Stimulated activated CD8-positive, alpha-beta memory T cell treated with anti-CD3 and anti-CD28 coated beads, Interleukin-7, amount 100 ng/mL, for 1 hour (primary cell): ENCODE results near the gene ZNF613.
A peak's percentile ranks its signal among the peaks of the same experiment; 100 is the strongest.
"Not testable (repeated sequence)": the region's sequence is repeated elsewhere in the genome, so short reads cannot be mapped to it uniquely, and the experiment has no call there.

Experiments used
- DNase-seq, 2 donors: peaks; one replicate each; pipeline ENCODE4 v3.0.0-alpha.2; 2020; ENCODE audit warnings: low read depth in 2 of 2

Gene ZNF613

GRCh38 chr19:51944798-51945552 is 17.7 kb downstream of the ZNF613 start:
- DNase-seq: no peak

- no peak for DNase-seq
Measured at GRCh38 chr19:51946602-51947001, 19.3 kb downstream of the ZNF613 start.

- DNase-seq: no peak
Measured at GRCh38 chr19:51948975-51949374, 21.7 kb downstream of the ZNF613 start.

DNA sequence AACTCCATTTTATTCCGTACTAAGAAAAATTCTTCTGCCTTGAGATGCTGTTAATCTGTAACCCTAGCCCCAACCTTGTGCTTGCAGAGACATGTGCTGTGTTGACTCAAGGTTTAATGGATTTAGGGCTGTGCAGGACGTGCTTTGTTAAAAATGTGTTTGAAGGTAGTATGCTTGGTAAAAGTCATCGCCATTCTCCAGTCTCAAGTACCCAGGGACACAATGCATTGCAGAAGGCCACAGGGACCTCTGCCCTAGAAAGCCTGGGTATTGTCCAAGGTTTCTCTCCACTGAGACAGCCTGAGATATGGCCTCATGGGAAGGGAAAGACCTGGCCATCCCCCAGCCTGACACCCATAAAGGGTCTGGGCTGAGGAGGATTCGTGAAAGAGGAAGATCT is 30.6 kb downstream of the ZNF613 start:
- DNase-seq: not testable (repeated sequence)

- DNase-seq: no peak
Measured at GRCh38 chr19:51959791-51960190, 32.5 kb downstream of the ZNF613 start.

DNA sequence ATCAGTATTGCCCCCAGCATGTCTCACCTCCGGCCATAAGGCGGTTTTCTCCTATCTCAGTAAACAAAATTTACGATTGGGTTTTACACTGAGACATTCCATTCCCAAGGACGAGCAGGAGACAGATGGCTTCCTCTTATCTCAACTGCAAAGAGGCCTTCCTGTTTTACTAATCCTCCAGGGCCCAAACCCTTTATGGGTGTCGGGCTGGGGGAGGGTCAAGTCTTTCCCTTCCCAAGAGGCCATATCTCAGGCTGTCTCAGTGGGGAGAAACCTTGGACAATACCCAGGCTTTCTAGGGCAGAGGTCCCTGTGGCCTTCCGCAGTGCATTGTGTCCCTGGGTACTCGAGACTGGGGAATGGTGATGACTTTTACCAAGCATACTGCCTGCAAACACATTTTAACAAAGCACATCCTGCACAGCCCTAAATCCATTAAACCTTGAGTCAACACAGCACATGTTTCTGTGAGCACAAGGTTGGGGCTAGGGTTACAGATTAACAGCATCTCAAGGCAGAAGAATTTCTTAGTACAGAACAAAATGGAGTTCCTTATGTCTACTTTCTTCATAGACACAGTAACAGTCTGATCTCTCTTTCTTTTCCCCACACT is 33.5 kb downstream of the ZNF613 start:
- DNase-seq: not testable (repeated sequence)

- DNase-seq: no peak
Measured at GRCh38 chr19:51965583-51965982, 38.3 kb downstream of the ZNF613 start.

DNA sequence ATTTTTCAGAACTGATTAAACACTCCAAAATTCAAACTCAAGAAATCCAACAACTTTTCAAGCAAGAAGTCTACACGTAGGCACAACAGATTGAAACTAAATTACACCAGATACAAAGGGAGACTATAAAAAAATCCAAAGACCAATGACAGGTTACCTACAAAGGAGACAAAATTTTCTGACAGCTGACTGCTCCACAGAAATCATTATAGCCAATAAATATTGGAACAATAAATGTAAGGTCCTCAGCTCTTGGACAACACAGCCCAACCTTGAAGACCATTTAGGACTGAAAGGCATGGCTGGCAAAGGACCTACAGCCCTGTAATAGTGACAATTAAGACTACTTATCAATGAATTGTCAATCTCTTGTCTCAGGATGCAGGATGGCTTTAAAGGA is 43.4 kb downstream of the ZNF613 start:
- DNase-seq: no peak

DNA sequence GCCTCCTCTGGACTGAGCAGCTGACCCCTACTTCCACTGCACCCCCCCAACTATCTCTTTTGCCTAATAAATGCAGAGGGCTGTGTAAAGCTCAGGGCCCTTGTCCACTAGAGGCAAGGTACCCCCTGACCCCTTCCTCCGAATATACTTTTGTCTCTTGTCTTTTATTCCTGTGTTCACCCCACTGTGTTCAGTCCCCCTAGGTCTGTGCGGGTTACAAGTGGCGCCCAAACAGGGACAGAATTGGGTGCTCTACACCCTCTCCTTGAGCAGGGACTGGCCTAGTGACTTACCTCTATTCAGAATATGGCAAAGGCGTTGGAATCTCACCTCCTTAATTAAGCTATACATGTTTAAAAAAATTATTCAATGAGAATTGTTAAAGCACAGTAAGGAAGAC is 44.4 kb downstream of the ZNF613 start:
- no peak for DNase-seq

GRCh38 chr19:51975787-51976186 is 48.5 kb downstream of the ZNF613 start:
- not testable (repeated sequence) for DNase-seq

DNA sequence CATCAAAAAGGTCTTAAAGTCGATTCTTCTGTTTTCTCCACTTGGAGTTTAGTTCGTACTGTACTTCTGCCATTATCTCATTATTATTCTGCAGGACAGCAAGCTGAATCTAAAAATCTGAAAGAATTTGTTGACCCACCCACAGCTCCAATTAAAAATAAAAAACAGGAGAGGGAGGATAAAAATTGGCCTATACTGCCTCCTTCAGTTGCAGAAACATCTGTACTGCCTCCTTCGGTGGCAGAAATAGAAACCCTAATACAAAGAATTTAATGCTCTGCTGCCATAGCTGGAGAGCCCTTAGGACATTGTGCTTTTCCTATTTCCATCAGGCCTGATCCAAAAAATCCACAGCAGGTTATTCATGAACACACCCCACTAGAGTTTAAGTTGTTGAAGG is 49.6 kb downstream of the ZNF613 start:
- no peak for DNase-seq

GRCh38 chr19:51977346-51977745 is 50.1 kb downstream of the ZNF613 start:
- DNase-seq: no peak

GRCh38 chr19:51978882-51979281 is 51.6 kb downstream of the ZNF613 start:
- no peak for DNase-seq

DNA sequence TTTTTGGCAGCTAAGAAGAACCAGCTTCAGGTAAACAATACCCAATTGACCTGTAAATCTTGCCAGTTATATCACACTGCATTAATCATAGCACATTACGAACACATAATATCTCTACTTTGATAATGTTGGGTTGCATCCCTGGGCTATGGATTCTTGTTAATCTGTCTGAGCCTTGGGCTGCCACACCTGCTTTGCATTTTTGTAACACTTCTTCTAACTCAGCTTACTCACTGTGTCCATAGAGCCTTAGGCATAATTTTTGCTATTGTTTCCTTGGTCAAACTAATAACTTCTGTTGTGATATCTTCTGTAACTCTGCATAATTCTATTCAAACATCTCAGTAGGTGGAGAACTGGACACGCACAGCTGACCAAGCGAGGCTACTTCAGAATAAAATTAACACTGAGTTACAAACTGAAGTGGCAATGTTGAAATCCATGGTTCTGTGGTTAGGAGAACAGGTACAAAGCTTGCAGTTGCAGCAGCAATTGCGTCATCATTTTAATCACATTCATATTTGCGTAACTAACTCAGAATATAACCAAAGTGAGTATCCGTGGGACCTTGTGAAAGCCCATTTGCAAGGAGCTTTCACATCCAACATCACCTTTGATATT is 53.0 kb downstream of the ZNF613 start:
- DNase-seq: no peak

DNA sequence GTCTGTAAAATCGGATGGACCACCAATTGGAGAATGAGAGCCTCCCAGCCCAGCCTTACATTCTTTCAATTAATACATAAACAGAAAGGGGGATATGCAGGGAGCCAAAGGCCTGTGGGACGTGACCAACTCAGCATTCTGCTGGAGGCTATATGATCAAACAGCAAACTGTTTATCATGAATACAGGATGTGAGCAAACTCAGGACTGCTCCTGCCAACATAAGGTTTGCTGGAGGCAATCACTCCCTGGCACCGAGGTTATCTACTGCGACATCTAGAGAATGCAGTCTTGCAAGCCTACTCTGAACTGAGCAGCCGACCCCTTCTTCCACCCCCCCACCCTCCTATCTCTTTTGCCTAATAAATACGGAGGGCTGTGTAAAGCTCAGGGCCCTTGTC is 53.7 kb downstream of the ZNF613 start:
- DNase-seq: not testable (repeated sequence)

GRCh38 chr19:51983361-51983760 is 56.1 kb downstream of the ZNF613 start:
- DNase-seq: no peak

GRCh38 chr19:51986309-51987291 is 59.3 kb downstream of the ZNF613 start, which contains the start of gene ZNF350:
Gene ZNF350, minus strand, starts transcription at chr19:51986840. Its CDS starts 12,480 bp downstream, at chr19:51974360.
- DNase-seq: peak; percentile 71 to 74

DNA sequence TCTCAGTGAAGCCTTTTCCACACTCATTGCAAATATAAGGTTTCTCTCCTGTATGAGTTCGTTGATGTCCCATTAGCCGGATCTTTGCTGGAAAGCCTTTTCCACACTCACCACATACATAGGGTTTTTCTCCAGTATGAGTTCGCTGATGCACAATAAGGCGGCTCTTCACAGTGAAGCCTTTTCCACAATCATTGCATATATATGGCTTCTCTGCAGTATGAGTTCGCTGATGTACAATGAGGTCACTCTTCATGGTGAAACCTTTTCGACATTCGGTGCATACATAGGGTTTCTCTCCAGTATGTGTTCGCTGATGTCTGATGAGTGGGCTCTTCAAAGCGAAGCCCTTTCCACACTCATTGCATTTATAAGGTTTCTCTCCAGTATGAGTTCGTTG is 66.2 kb downstream of the ZNF613 start:
- no peak for DNase-seq

DNA sequence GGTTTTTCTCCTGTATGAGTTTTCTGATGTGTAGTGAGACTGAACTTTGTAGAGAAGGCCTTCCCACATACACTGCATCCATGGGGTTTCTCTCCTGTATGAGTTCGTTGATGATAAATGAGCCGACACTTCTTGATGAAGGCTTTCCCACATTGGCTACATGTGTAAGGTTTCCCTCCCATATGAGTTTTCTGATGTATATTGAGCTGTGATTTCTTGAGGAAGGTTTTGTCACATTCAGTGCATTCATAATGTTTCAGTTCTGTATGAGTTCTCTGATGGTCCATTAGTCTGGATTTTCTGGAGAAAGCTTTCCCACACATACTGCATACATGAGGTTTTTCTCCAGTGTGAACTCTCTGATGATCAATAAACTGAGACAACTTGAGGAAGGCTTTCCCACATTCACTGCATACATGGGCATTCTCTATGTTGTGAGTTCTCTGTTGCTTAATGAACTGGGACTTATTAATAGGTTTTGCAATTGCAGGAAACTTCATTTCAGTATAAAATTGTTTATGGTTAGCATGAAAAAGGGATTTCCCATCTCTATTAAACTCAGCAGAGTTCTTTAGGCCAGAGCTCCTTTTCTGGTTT is 66.9 kb downstream of the ZNF613 start:
- DNase-seq: no peak
